BE2C (cell line): Measurements from ENCODE around the gene SIGLEC1.

Source experiments
- DNase-seq: peaks from one replicate; pipeline ENCODE4 v3.0.0-alpha.2; 2020
- H3K27me3 ChIP-seq: fragments of 250-450 bp; sonication (Bioruptor Pico); 2 replicates; pipeline ENCODE4 v1.5.1; 2020; ENCODE audit warnings: mild to moderate bottlenecking
- H3K36me3 ChIP-seq: fragments of 250-450 bp; sonication (Bioruptor Pico); 2 replicates; pipeline ENCODE4 v1.5.1; 2020; ENCODE audit warnings: mild to moderate bottlenecking
- H3K4me1 ChIP-seq: fragments of 250-450 bp; sonication (Bioruptor Pico); 2 replicates; pipeline ENCODE4 v1.5.1; 2020
- H3K4me3 ChIP-seq: 2 replicates; pipeline ENCODE4 v1.5.1; 2011; ENCODE audit warnings: low read depth, low read length
- H3K9me3 ChIP-seq: fragments of 250-450 bp; sonication (Bioruptor Pico); 2 replicates; pipeline ENCODE4 v1.5.1; 2020
- TF ChIP-seq, protein P1 (sequence below): IDR thresholded peaks from 2 replicates; pipeline ENCODE4 v1.5.1; 2012; ENCODE audit warnings: mild to moderate bottlenecking, low read depth, low read length

Gene SIGLEC1

DNA sequence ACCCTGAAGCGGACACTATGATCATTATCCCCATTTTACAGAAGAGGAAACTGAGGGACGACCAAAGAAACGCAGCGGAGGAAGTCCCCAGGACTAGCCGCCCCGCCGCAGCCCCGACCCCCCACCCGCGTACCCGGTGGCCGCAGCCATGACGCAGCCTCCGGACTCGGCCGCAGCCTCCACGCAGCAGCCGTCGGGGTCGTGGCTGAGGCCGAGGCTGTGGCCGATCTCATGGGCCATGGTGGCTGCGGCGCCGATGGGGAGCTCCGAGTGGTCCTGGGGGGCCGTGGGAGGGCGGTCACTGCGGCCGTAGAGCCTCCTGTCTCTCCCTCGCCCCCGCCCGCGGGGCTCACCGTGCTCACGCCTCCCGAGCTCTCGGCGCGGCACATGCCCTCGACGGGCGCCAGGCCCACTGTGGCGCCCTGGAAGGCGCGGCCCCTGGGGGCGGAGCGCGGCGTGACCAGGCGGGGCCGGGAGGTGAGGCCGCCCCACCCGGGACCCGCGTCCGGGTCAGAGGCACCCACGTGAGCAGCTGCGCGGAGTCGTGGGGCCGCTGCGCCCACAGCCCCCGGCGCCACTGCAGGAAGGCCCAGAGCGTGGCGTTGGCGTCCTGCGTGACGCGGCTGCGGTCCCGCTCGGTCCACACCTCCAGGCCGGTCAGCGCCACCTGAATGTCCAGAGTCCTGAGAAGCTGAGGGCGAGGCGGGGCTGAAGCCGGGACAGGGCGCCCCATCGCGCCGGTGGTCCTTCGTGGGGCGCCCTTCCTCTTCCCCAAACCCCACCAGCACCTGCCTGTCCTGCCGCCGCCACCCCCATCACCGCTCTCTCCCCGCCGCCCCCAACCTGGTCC is 39.0 kb downstream of the SIGLEC1 start:
- Histone ChIP-seq H3K4me3 (no peak overlapping the region), H3K9me3 (no peaks in the 10 kb centered on the region), H3K27me3 (peaks cover 51% of the 10 kb centered on the region), H3K4me1 (no peaks in the 10 kb centered on the region), H3K36me3 (no peaks in the 10 kb centered on the region)
- TF ChIP-seq, protein P1, sequence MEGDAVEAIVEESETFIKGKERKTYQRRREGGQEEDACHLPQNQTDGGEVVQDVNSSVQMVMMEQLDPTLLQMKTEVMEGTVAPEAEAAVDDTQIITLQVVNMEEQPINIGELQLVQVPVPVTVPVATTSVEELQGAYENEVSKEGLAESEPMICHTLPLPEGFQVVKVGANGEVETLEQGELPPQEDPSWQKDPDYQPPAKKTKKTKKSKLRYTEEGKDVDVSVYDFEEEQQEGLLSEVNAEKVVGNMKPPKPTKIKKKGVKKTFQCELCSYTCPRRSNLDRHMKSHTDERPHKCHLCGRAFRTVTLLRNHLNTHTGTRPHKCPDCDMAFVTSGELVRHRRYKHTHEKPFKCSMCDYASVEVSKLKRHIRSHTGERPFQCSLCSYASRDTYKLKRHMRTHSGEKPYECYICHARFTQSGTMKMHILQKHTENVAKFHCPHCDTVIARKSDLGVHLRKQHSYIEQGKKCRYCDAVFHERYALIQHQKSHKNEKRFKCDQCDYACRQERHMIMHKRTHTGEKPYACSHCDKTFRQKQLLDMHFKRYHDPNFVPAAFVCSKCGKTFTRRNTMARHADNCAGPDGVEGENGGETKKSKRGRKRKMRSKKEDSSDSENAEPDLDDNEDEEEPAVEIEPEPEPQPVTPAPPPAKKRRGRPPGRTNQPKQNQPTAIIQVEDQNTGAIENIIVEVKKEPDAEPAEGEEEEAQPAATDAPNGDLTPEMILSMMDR: no peak
- no peak for DNase-seq

DNA sequence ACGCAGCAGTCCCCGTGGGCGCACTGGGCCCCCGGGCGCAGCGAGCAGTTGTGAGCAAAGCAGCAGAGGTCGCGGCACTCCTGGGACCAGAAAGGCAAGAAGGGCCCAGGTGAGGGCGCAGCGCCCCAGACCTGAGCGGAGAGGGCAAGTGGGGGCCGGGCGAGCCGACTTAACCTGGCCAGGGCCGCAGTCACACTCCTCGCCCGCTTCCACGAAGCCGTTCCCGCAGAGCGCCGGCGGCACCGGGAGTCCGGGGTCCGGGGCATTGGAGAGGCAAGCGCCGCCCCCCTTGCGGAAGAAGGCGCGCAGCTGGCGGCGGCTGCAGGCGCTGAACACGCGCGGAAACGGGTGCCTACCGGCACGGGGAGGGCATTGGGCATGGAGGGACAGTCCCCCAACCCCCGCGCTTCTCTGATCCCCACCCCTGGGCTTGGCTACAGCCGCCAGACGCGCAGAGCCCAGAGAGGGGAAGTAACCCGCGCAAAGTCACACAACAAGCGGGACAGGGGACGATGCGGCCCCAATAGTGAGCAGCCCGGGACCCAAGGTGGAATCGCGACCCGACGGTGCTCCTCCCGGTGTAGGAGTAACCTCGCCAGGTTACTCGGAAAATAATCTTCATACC is 39.7 kb downstream of the SIGLEC1 start:
- no peak for DNase-seq
- Histone ChIP-seq H3K36me3 (no peaks in the 10 kb centered on the region), H3K4me1 (no peaks in the 10 kb centered on the region), H3K9me3 (no peaks in the 10 kb centered on the region), H3K4me3 (no peak overlapping the region), H3K27me3 (peaks cover 51% of the 10 kb centered on the region)
- TF ChIP-seq, protein P1: no peak

DNA sequence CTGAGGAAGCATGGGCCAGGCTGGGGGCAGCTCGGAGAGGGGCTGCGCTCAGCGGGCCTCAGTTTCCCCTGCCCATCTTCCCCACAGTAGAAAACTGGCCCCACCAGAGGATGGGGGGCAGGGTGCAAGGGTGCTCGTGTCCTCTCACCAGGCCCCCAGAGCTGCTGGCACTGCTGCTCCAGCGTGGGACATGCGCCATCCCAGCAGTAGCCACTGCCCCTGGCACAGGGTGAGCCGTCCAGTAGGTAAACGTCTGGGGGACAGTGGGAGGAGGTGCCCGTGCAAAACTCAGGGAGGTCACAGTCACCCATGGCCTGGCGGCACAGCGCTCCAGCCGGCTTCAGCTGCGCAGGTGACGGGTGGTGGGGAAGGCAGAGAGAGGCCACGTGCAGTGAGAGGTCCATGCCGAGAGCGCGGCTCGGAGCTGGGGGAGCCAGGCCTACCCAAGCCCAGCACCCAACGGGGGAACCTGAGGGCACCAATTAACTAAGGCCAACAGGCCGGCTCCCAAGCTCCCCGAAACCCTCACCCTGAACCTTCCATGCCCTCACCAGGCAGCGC is 40.3 kb downstream of the SIGLEC1 start:
- Histone ChIP-seq H3K4me3 (no peak overlapping the region), H3K27me3 (peaks cover 51% of the 10 kb centered on the region)

DNA sequence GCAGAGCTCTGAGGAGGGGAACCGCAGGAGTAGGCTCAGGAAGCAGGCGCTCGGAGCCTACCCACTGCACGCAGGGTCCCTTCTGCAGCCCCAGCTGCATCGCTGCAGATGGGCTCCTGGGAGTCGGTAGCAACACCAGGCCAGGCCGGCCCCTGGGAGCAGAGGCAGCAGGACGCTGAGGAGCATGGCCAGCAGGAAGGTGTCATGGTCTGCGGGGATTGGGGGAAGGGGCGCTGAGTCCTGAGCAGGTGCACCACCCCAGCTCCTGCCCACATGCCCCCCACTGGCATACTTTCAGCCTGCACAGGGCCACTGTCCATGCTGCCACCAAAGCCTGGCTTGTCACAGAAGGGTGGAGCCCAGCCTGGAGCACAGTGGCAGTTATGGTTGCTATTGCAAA is 41.5 kb downstream of the SIGLEC1 start:
- no peak for DNase-seq
- TF ChIP-seq, protein P1: no peak
- Histone ChIP-seq H3K9me3 (no peaks in the 10 kb centered on the region), H3K27me3 (peaks cover 45% of the 10 kb centered on the region), H3K36me3 (no peaks in the 10 kb centered on the region), H3K4me1 (no peaks in the 10 kb centered on the region; the same call in 1 of the 2 replicates), H3K4me3 (no peak overlapping the region)

More for the DNA sequence above, 40.3 kb downstream of the SIGLEC1 start:
- H3K9me3 ChIP-seq: no peaks in the 10 kb centered on the region
- TF ChIP-seq, protein P1: no peak
- no peaks in the 10 kb centered on the region for H3K4me1 ChIP-seq
- no peaks in the 10 kb centered on the region for H3K36me3 ChIP-seq
- DNase-seq: no peak

DNA sequence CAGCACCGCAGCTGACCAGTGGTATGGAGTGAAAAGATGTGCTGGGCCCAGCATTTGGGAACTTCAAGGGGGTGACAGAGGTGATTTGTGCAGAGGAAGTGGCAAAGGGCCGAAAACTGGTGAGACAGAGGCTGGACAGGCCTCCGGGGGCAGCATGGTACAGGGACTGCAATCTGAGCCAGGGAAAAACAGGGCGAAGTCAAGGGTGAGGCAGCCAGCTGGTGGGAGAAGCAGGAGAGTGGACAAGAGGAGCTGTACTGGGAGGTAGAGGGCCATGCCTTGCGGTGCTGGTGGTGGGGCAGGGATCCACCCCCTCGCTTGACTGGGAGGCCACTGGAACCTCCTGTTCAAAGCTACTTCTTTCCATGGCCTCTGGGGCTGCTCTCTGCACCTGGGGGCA is 41.9 kb downstream of the SIGLEC1 start:
- TF ChIP-seq, protein P1: no peak; the same call in 1 of the 2 replicates
- H3K36me3 ChIP-seq: no peaks in the 10 kb centered on the region
- DNase-seq: no peak
- peaks cover 41% of the 10 kb centered on the region for H3K27me3 ChIP-seq
- no peaks in the 10 kb centered on the region; the same call in 1 of the 2 replicates for H3K4me1 ChIP-seq
- H3K4me3 ChIP-seq: no peak overlapping the region
- no peaks in the 10 kb centered on the region for H3K9me3 ChIP-seq
